Mucosa of gallbladder (tissue), 1 donor: ENCODE results near the gene PDXP. TPM values are rescaled to one million over a fixed set of nuclear protein-coding genes. Genes with fewer than 3 reads are reported as not detected.

Source experiments
- DNase-seq: peaks from one replicate; pipeline ENCODE4 v3.0.0-alpha.2; 2020; ENCODE audit warnings: low spot score
- total RNA-seq: library from RNA; stranded (reverse); gene quantifications from one replicate; pipeline ENCODE4 v1.2.1, GENCODE V29; 2021
- donor health status: DM: no; HTN: no; CAD: no.

Gene PDXP
- total RNA-seq, 1 donor from 2014 or later: 12.1 TPM

- peak; percentile 91 for DNase-seq
These were observed 38.4 kb downstream of the PDXP start, which contains the start of gene TRIOBP for GRCh38 chr22:37696657-37697537. Gene TRIOBP (plus strand): TSS chr22:37697048. CDS start chr22:37701366, 4,318 bp downstream.

DNA sequence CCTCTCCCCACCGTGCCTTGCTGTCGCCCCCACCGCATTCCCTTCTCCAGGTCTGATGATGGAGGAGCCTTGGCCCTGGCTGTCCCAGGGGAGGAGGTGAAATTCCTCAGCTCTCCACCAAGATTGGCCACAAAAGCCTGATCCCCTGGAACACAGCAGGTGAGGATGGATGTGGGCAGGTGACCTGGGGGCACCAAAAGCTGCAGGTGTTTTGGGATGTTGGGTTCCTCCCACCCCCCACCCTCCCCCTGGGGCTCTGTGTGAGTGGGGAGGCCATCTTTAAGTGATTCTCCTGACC is 39.0 kb downstream of the PDXP start:
- no peak for DNase-seq

DNA sequence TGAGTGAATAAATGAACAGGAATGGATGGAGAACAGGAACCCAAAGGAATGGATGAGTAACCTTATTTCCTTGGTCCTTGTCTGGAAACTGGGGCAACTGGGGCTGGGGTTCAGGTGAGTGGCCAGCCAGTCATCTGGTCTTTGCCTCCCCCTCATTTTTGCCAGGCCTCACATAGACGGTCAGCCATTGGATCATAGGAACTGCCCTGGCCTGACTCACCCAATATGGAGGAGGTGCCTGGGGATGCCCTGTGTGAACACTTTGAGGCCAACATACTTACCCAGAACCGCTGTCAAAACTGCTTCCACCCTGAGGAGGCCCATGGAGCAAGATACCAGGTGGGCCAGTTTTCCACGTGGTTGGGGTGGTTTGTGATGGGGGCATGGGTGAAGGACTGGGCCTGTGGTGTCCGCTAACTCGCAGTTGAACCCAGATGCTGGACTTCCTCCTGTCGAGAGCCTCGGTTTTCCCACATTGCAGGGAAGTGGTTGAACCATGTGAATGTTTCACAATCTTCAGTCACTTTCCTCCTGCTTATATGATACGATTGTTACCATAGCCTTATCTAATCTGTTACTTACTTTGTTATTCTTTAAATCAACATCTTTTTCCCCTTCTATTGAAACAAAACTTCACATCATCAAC is 42.7 kb downstream of the PDXP start:
- no peak for DNase-seq

GRCh38 chr22:37703906-37704305 is 45.4 kb downstream of the PDXP start:
- no peak for DNase-seq

- DNase-seq: no peak
These were observed 46.1 kb downstream of the PDXP start for GRCh38 chr22:37704645-37705044.

DNA sequence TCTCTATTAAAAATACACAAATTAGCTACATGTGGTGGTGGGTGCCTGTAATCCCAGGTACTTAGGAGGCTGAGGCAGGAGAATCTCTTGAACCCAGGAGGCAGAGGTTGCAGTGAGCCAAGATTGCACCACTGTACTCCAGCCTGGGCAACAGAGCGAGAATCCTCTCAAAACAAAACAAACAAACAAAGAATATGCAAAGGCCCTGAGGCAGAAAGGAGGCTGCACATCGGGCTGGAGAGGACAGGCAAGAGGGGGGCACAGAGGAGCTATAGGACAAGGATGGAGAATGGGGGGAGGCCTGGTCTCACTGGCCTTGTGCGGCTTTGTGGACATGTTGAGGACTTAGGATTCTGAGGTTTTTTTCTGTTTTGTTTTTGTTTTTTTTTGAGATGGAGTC is 46.7 kb downstream of the PDXP start:
- DNase-seq: no peak

GRCh38 chr22:37708580-37709444 is 50.3 kb downstream of the PDXP start:
- DNase-seq: no peak

DNA sequence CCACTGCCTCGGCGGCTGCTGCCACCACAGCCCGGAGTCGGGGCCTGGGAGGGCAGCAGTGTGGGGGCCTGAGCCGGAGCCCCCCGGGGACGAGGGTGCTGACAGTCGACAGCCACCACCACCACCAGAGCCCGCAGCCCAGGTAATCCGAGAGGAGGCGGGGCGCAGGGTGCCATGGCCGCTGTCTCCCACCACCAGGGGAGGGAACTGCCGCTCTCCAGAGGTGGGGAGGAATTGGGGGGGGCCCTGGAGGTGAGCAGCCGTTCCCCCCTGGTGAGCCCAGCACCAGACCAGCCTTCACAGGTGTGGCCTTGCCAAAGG is 50.9 kb downstream of the PDXP start:
- no peak for DNase-seq

DNA sequence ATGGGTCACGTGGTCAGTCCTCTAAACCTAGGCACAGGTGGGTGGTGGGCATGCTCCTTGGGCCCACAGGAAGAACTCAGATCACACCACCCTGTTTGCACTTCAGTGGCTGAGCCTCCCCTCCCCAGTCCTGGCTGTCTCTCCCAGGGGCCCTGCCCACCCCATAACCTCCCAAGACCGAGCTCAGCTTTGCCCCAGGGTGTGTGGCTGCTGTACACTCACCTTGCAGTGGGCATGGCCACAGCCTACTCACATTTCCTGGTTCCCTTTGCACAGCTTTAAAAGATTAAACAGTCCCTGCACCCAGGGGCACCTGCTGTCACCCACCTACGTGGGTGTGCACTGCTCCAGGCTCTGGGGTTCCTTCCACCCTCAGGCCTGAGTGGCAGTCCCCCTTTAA is 52.2 kb downstream of the PDXP start:
- DNase-seq: no peak

GRCh38 chr22:37711490-37711889 is 53.0 kb downstream of the PDXP start:
- DNase-seq: no peak

DNA sequence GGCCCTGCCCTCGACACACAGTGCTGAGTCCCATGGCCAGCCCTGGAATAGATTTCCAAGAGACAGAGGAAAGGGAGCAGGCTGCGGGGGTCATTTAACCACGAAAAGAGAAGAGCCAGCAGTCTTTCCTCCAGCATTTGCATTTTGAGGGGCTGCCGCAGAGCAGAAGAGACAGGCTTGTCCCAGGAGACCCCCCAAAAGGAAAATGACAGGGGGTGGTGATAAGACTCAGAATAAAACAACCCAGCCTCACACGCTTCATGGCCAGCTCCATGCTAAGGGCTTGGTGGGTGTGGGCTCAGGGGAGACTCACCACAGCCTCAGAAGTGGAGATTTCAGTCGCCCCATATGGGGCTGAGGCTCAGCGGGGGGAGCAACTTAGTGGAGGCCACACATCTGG is 55.2 kb downstream of the PDXP start:
- DNase-seq: no peak

DNA sequence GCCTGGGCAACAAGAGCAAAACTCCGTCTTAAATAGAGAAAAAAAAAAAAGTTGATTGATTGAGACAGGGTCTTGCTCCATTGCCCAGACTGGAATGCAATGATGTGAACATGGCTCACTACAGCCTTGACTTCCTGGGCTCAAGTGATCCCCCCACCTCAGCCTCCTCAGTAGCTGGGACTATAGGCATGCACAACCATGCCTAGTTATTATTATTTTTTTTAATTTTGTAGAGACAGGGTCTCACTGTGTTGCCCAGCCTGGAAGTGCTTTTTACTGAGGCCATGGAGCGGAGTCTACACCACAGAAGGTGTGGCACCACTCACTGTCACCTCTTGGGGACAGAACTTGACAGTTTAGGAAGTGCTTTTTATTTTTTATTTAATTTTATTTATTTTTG is 56.1 kb downstream of the PDXP start:
- DNase-seq: no peak

DNA sequence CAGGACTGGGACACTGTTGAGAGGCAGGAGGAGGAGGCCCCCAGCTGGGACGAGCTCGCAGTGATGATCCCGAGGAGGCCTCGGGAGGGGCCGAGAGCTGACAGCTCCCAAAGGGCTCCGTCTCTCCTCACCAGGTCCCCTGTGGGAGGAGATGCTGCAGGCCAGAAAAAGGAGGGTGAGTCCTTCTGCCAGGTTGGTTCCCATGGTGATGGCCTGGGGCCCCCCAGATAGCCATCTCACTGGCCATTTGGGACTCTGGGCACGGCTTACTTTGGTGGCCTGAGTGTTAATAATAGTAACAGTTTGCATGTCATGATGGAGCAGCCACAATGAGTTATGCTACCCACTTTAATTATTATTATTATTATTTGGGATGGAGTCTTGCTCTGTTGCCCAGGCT is 57.2 kb downstream of the PDXP start:
- DNase-seq: no peak

Other genes with a start within 250 kb of the PDXP start
- 31.2 TPM for gene ELFN2, start 231.2 kb upstream of the PDXP start, total RNA-seq
- gene MFNG, start 172.3 kb upstream of the PDXP start, total RNA-seq: 24.2 TPM
- gene CARD10, start 139.3 kb upstream of the PDXP start, total RNA-seq: 62.8 TPM
- 186 TPM for gene CDC42EP1, start 98.2 kb upstream of the PDXP start, total RNA-seq
- 776 TPM for gene LGALS2, start 78.6 kb upstream of the PDXP start, total RNA-seq
- gene GGA1, start 49.9 kb upstream of the PDXP start, total RNA-seq: 81.5 TPM
- 13.6 TPM for gene SH3BP1, start 19.1 kb upstream of the PDXP start, total RNA-seq
- gene LGALS1, start 16.9 kb downstream of the PDXP start, total RNA-seq: 587 TPM
- 27.1 TPM for gene NOL12, start 27.6 kb downstream of the PDXP start, total RNA-seq
- 119 TPM for gene TRIOBP, start 38.3 kb downstream of the PDXP start, total RNA-seq
- 22.3 TPM for gene GCAT, start 149.2 kb downstream of the PDXP start, total RNA-seq
- gene GALR3, start 164.7 kb downstream of the PDXP start, total RNA-seq: 0.29 TPM
- 34.2 TPM for gene ANKRD54, start 185.6 kb downstream of the PDXP start, total RNA-seq
- gene EIF3L, start 190.7 kb downstream of the PDXP start, total RNA-seq: 383 TPM
- 55.1 TPM for gene MICALL1, start 247.6 kb downstream of the PDXP start, total RNA-seq